ENCODE data around the gene VAMP7. TPM values are rescaled to one million over a fixed set of nuclear protein-coding genes. Genes with fewer than 3 reads are reported as not detected.
"Not testable (repeated sequence)": the region's sequence is repeated elsewhere in the genome, so short reads cannot be mapped to it uniquely, and the experiment has no call there.

Gene VAMP7, protein sequence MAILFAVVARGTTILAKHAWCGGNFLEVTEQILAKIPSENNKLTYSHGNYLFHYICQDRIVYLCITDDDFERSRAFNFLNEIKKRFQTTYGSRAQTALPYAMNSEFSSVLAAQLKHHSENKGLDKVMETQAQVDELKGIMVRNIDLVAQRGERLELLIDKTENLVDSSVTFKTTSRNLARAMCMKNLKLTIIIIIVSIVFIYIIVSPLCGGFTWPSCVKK
- total RNA-seq, result 21.0 TPM
- long read RNA-seq, transcript VAMP7-202 (8 exons, 2,646 nt), result major isoform, 16 of 21 reads
- long read RNA-seq, partial matches to known transcripts, result 0 of 21 reads
- long read RNA-seq, other reads (novel, unspliced or antisense), result 3 of 21 reads

GRCh38 chrX:155881158-155881993 is at the start of gene VAMP7:
Gene VAMP7 (plus strand): TSS chrX:155881345. CDS start chrX:155889467, 8,122 bp downstream.
- ATAC-seq (peak; percentile 99), DNase-seq (ENCODE audit: missing footprints) (peak; percentile 93)
- intact Hi-C loops (cut with DNase I), result no loop called here

DNA sequence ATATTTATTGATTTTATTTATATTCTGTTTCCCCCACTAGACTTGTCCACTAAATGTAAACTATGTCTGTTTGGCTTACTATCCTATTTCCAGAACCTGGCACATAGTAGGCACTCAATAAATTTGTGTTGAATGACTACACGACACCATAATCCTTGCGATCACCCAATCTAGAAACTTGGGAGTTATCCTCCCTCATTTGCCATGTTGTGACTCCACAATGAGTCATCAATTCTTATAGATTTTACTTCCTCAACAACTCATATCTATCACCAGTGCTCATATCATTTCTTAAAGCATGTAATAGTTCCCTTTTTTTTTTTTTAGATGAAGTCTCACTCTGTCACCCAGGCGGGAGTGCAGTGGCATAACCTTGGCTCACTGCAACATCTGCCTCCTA is 39.9 kb upstream of the VAMP7 start:
- DNase-seq (ENCODE audit: missing footprints), result no peak
- ATAC-seq, result no peak
- intact Hi-C loops (cut with DNase I), result no loop called here

- intact Hi-C loops (cut with DNase I); ATAC-seq; DNase-seq (ENCODE audit: missing footprints): not testable (repeated sequence)
Measured at GRCh38 chrX:155851786-155852185, 29.4 kb upstream of the VAMP7 start.

- no peak for DNase-seq (ENCODE audit: missing footprints)
- intact Hi-C loops (cut with DNase I), result no loop called here
- no peak for ATAC-seq
Measured at GRCh38 chrX:155857561-155857960, 23.6 kb upstream of the VAMP7 start.

- no peak for ATAC-seq
- no peak for DNase-seq (ENCODE audit: missing footprints)
- intact Hi-C loops (cut with DNase I), result no loop called here
Measured at GRCh38 chrX:155864655-155865054, 16.5 kb upstream of the VAMP7 start.

DNA sequence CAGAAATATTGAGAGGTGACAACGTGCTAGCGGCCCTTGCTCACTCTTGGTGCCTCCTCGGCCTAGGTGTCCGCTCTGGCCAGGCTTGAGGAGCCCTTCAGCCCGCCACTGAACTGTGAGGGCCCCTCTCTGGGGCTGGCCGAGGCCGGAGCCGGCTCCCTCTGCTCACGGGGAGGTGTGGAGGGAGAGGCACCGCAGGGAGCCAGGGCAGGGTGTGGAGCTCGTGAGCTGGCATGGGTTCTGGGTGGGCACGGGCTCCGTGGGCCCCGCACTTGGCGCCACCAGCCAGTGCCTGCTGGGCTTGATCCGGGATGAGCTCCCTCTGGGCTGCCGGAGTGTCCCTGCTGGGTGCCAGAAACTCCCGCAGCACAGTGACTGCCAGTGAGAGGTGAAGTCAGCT is 16.0 kb upstream of the VAMP7 start:
- ATAC-seq, result no peak
- intact Hi-C loops (cut with DNase I), result no loop called here
- peak; percentile 63 for DNase-seq (ENCODE audit: missing footprints)

- intact Hi-C loops (cut with DNase I), result no loop called here
- no peak for DNase-seq (ENCODE audit: missing footprints)
- no peak for ATAC-seq
Measured at GRCh38 chrX:155867821-155868220, 13.3 kb upstream of the VAMP7 start.

GRCh38 chrX:155870958-155871357 is 10.2 kb upstream of the VAMP7 start:
- intact Hi-C loops (cut with DNase I), result no loop called here
- DNase-seq (ENCODE audit: missing footprints) (no peak), ATAC-seq (no peak)

DNA sequence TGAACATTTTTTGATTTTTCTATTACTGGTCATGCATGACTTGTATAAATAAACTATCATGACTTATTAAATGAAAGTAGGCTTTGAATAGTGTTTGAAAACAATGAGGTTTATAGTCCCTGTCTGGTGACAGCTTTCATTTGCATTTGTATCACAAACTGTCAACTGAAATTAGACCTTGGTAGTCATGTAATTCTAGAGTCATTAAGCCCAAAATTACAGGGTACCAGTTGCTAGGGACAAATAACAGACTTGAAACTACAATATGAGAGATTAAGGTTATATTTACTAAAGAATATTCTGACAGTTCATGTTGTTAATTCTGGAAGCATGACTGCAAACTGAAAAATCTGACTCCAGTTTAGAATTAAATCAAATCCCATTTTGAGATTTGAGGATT is 9.2 kb upstream of the VAMP7 start:
- intact Hi-C loops (cut with DNase I), result no loop called here
- DNase-seq (ENCODE audit: missing footprints), result no peak
- ATAC-seq, result no peak

DNA sequence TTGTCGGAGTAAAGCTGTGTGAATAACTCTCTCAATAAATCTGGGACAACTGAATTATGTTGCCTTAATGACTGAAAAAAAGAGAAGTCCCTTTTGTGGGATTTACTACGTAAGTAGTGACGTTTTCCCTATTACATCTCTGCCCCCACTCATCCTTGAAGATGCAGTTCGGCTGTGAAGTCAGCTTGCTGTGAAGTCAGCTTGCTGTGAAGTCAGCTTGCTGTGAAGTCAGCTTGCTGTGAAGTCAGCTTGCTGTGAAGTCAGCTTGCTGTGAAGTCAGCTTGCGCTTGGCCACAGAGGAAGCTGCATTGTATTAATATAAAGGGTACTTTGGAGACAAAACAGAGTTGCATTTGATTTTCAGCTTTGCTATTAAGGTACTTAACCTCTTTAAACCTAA is 8.0 kb upstream of the VAMP7 start:
- no peak for DNase-seq (ENCODE audit: missing footprints)
- intact Hi-C loops (cut with DNase I), result no loop called here
- ATAC-seq, result no peak

DNA sequence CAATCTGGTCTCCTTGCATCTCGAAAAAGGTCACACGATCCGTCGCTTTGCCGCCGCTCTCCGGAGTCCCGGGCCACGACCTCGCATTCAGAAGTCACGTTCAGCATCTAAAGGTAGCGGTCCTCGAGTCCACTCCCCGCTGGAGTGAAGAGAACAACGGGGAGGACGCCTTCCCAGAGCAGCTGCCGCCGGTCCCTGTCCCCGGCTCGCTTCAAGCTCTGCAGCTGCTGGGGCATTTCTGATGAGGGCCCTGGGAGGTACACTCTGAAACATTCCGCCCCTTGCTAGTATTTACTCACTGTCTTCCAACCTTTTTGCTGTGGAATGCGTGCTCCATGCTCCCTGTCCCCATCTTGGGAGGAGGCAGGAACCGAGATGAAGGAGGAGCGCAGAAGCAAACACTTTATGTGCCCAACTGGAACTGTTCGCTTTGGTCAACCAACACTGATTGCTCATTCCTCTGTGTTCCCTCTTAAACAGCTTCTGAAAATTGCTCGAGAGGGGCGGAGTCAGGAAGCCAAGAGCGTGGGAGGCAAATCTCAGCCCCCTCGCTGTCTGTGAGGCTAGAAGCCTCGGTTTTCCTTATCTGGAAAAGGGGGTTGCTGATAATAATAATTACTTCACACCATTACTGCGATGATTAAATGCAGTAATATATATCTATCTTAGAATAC is 6.4 kb upstream of the VAMP7 start:
- intact Hi-C loops (cut with DNase I), result no loop called here
- no peak for ATAC-seq
- no peak for DNase-seq (ENCODE audit: missing footprints)

GRCh38 chrX:155876704-155877103 is 4.4 kb upstream of the VAMP7 start:
- ATAC-seq (no peak), DNase-seq (ENCODE audit: missing footprints) (no peak)
- intact Hi-C loops (cut with DNase I), result no loop called here

DNA sequence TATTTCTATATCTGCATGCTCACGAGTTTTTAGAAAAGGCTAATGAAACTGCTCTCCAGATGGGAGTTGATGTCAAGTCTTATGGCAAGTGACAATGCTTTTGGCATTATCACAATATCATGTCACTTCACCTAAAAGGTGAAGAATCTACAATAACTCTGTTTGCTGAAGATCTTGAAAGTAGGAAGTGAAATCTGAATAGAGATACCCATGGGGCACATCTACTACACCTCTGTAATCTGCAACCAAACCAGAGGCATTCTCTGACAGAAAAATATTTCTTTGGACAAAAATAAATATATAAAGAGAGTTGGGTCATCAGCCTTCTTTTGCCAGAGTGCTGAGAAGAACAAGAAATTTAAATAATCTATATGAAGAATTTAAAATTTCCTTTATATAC is 3.9 kb upstream of the VAMP7 start:
- DNase-seq (ENCODE audit: missing footprints) (no peak), ATAC-seq (no peak)
- intact Hi-C loops (cut with DNase I), result no loop called here

DNA sequence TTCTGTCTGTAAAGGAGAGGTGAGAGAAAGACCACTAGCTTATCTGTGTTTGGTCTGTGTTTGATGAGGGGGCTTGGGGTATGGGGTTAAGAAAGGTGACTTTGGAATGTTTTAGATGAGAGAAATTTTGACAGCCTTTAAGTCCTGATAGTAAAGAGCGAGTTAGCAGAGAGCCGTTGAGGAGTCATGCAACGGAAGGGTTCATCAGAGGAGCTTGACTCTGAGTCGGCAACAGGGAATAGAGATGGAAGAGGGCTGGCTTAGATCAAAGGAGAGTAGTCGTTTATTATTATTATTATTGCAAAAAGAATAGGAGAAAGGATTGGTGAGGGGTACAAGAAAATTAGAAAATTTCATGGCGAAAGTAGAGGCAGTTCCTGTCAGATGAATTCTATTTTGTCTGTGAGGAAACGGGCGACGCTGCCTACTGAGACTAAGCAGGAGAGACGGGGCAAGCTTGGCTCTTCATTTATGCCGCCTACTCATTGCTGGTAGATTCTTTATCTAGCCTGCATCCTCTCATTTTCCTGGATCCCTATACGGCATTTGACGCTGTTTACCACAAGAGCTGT is 473 bp upstream of the VAMP7 start:
- intact Hi-C loops (cut with DNase I), result no loop called here
- ATAC-seq, result no peak
- DNase-seq (ENCODE audit: missing footprints), result no peak

DNA sequence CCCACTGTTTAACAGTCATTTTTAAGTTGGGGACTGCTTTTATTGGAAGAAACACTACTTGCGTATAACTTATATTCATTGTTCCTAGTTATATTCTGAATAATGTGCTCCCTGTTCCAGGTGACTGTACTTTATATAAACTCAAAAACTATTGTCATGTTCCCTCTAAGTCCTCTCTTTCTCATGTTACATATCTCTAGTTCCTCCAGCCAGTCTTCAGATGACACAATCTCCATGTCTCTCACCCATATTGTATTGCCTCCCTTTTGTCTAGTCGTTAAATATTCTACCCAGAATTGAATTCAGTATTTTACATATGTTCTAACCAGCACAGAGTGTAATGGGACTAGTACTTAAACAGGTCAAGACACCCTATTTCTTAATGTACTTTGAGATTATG is 5.3 kb downstream of the VAMP7 start:
- no peak for DNase-seq (ENCODE audit: missing footprints)
- intact Hi-C loops (cut with DNase I), result no loop called here
- no peak for ATAC-seq

- no peak for DNase-seq (ENCODE audit: missing footprints)
- intact Hi-C loops (cut with DNase I), result no loop called here
- ATAC-seq, result no peak
Measured at GRCh38 chrX:155888139-155888538, 7.0 kb downstream of the VAMP7 start.

GRCh38 chrX:155889328-155889727 is 8.2 kb downstream of the VAMP7 start:
- intact Hi-C loops (cut with DNase I), result no loop called here
- no peak for DNase-seq (ENCODE audit: missing footprints)
- no peak for ATAC-seq

GRCh38 chrX:155891446-155892210 is 10.5 kb downstream of the VAMP7 start:
- intact Hi-C loops (cut with DNase I), result no loop called here
- ATAC-seq, result no peak
- no peak for DNase-seq (ENCODE audit: missing footprints)

GRCh38 chrX:155893521-155893920 is 12.4 kb downstream of the VAMP7 start:
- ATAC-seq (no peak), DNase-seq (ENCODE audit: missing footprints) (no peak)
- intact Hi-C loops (cut with DNase I), result no loop called here
